Measurements from ENCODE around the gene PRLR. TPM values are rescaled to one million over a fixed set of nuclear protein-coding genes. Genes with fewer than 3 reads are reported as not detected.

Gene PRLR
- total RNA-seq, 2 experiments from 2014 or later, result not detected

GRCh38 chr5:35233601-35234000 is 3.3 kb upstream of the PRLR start:
- TF ChIP-seq, protein P1, sequence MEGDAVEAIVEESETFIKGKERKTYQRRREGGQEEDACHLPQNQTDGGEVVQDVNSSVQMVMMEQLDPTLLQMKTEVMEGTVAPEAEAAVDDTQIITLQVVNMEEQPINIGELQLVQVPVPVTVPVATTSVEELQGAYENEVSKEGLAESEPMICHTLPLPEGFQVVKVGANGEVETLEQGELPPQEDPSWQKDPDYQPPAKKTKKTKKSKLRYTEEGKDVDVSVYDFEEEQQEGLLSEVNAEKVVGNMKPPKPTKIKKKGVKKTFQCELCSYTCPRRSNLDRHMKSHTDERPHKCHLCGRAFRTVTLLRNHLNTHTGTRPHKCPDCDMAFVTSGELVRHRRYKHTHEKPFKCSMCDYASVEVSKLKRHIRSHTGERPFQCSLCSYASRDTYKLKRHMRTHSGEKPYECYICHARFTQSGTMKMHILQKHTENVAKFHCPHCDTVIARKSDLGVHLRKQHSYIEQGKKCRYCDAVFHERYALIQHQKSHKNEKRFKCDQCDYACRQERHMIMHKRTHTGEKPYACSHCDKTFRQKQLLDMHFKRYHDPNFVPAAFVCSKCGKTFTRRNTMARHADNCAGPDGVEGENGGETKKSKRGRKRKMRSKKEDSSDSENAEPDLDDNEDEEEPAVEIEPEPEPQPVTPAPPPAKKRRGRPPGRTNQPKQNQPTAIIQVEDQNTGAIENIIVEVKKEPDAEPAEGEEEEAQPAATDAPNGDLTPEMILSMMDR (IDR thresholded peaks at IDR 0.05), result no peak
- no peak for ATAC-seq
- intact Hi-C loops (cut with micrococcal nuclease), result no loop called here
- no peak overlapping the region for H3K27ac Mint-ChIP-seq
- no peak overlapping the region for H3K4me3 Mint-ChIP-seq
- CTCF ChIA-PET, result no interaction called here
- H3K27me3 Mint-ChIP-seq, result peaks cover 36% of the 10 kb centered on the region
- H3K36me3 Mint-ChIP-seq (ENCODE audit: low read depth), result no peaks in the 10 kb centered on the region
- peaks cover 5% of the 10 kb centered on the region for H3K4me1 Mint-ChIP-seq (ENCODE audit: low read depth)
- H3K9me3 Mint-ChIP-seq, result no peaks in the 10 kb centered on the region
- no peak for DNase-seq
- POLR2A ChIA-PET, result no interaction called here

DNA sequence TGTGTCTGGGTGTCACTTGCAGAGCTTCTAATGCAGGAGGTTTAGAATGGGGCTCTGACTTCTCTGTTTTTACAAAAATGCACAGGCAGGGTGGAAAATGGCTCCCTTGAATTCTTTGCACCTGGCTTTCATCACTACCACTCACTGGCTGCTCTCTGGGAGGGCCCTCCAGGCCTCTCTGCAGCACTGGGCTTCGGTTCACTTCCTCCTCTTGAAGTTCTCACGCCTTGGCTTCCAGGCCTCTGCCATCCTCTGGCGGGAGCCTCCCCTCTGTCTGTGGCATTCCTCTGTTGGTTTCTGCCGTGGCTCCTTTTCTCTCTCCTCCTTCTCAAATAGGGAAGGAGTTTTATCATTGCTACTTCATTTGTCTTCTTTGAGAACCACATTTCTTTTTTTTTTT is 2.8 kb upstream of the PRLR start:
- TF ChIP-seq, protein P1 (IDR thresholded peaks at IDR 0.05), result no peak
- ChIA-PET POLR2A (no interaction called here), CTCF (no interaction called here)

GRCh38 chr5:35232124-35232523 is 1.8 kb upstream of the PRLR start:
- TF ChIP-seq, protein P1 (IDR thresholded peaks at IDR 0.05), result no peak
- H3K9me3 Mint-ChIP-seq, result no peaks in the 10 kb centered on the region
- peaks cover 50% of the 10 kb centered on the region for H3K27me3 Mint-ChIP-seq
- POLR2A ChIA-PET, result no interaction called here
- CTCF ChIA-PET, result no interaction called here
- no peak overlapping the region for H3K4me3 Mint-ChIP-seq
- intact Hi-C loops (cut with micrococcal nuclease), result no loop called here
- peaks cover 5% of the 10 kb centered on the region for H3K4me1 Mint-ChIP-seq (ENCODE audit: low read depth)
- DNase-seq, result no peak
- H3K36me3 Mint-ChIP-seq (ENCODE audit: low read depth), result no peaks in the 10 kb centered on the region
- no peak for ATAC-seq
- no peak overlapping the region for H3K27ac Mint-ChIP-seq

More for the DNA sequence above, 2.8 kb upstream of the PRLR start:
- no peaks in the 10 kb centered on the region for H3K36me3 Mint-ChIP-seq (ENCODE audit: low read depth)
- intact Hi-C loops (cut with micrococcal nuclease), result no loop called here
- H3K4me3 Mint-ChIP-seq, result no peak overlapping the region
- DNase-seq (no peak), ATAC-seq (no peak)
- no peaks in the 10 kb centered on the region for H3K9me3 Mint-ChIP-seq
- H3K4me1 Mint-ChIP-seq (ENCODE audit: low read depth), result peaks cover 5% of the 10 kb centered on the region
- H3K27ac Mint-ChIP-seq, result no peak overlapping the region
- H3K27me3 Mint-ChIP-seq, result peaks cover 40% of the 10 kb centered on the region

DNA sequence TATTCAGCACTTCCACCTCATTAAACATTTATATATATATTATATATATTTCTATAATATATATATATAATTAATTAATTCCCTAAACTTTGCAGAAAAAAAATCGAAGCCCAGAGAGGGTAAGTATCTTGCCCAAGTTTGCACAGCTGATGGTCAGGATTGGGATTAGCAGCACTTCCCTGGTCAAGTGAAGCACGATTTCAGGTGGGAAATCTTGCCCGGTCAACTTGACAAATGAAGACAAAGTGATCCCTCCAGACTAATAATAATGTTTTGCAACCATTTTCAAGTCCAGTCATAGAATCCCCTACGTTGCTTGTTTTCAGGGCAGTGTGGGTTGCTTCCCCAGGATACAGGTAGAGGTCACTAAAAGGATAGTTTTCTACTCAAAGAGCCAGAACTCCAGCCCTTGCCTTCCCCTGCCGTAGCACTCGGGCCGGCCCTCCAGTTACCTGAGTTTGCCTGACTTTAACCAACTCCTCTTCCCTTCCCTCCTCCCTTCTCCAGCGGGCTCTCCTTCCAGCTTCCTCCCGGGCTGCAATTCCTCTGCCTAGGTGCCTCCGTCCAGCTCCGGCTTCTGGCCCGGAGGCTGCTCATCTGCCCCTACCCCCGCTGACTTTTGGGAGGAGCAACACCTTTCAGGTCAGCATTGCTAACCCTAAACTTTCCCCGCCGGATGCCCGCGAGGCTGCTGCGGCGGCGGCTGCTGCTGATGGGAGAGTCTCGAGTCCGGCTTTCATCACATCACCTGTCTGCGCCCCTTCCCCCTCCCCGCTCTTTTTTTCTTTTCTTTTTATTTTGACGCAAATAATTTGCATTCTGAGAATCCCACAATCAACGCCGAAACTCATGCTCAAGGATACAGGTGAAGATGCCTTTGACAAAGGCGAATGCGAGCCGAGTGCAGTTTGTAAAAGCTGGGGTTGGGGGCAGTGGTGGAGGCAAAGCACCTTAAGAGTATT is 930 bp downstream of the PRLR start:
- ChIA-PET POLR2A (no interaction called here), CTCF (interaction anchor here (1.2 kb wide), 1 partner anchor 17 kb away, joined by 3 read pairs; no protein-coding TSS in a partner anchor)
- Mint-ChIP-seq H3K27me3 (peaks cover 60% of the 10 kb centered on the region), H3K36me3 (ENCODE audit: low read depth) (no peaks in the 10 kb centered on the region), H3K27ac (no peak overlapping the region), H3K4me1 (ENCODE audit: low read depth) (peaks cover 5% of the 10 kb centered on the region), H3K9me3 (no peaks in the 10 kb centered on the region), H3K4me3 (peak overlapping the region; percentile 6)
- DNase-seq, result peak; percentile 13
- intact Hi-C loops (cut with micrococcal nuclease), result no loop called here
- ATAC-seq, result peak; percentile 30
- TF ChIP-seq, protein P1 (IDR thresholded peaks at IDR 0.05), result no peak

- H3K4me1 Mint-ChIP-seq (ENCODE audit: low read depth), result peaks cover 5% of the 10 kb centered on the region
- intact Hi-C loops (cut with micrococcal nuclease), result no loop called here
- no peak overlapping the region for H3K27ac Mint-ChIP-seq
- no peaks in the 10 kb centered on the region for H3K9me3 Mint-ChIP-seq
- TF ChIP-seq, protein P1 (IDR thresholded peaks at IDR 0.05), result no peak
- no peak for ATAC-seq
- no peak for DNase-seq
- no peak overlapping the region for H3K4me3 Mint-ChIP-seq
- no peaks in the 10 kb centered on the region for H3K36me3 Mint-ChIP-seq (ENCODE audit: low read depth)
- ChIA-PET CTCF (no interaction called here), POLR2A (no interaction called here)
- H3K27me3 Mint-ChIP-seq, result peaks cover 65% of the 10 kb centered on the region
Observed at GRCh38 chr5:35228310-35228709, 2.0 kb downstream of the PRLR start.
